Heart left ventricle (tissue), 16 donors: ENCODE results near the gene PYGB. TPM values are rescaled to one million over a fixed set of nuclear protein-coding genes. Genes with fewer than 3 reads are reported as not detected.

Experiments
- ATAC-seq, 4 donors: fragments of 200-7000 bp; cut with Tn5 transposase; one replicate each; pipeline ENCODE4 v1.9.1; 2020 to 2022; ENCODE audit warnings: moderate library complexity in 4 of 4, mild to moderate bottlenecking in 3 of 4, moderate number of reproducible peaks in 1 of 4
- DNase-seq, 5 donors: peaks; one replicate each; pipeline ENCODE4 v3.0.0-alpha.2; 2020
- H3K27ac ChIP-seq, 12 donors: fragments of 200-600 bp; sonication (generic) in 4 of 12; one replicate each; pipeline versions ENCODE4 v1.5.0 to v1.8.0; 2016 to 2022; ENCODE audit warnings: mild to moderate bottlenecking in 2 of 12
- H3K27me3 ChIP-seq, 9 donors: fragments of 200-600 bp; sonication (generic) in 2 of 9; one replicate each; pipeline versions ENCODE4 v1.5.1 to v1.8.0; 2016 to 2022; ENCODE audit warnings: mild to moderate bottlenecking in 3 of 9
- H3K36me3 ChIP-seq, 9 donors: fragments of 200-600 bp; sonication (generic) in 2 of 9; one replicate each; pipeline versions ENCODE4 v1.5.0 to v1.8.0; 2018 to 2022; ENCODE audit warnings: mild to moderate bottlenecking in 2 of 9
- H3K4me1 ChIP-seq, 12 donors: fragments of 200-600 bp; sonication (generic) in 4 of 12; one replicate each; pipeline versions ENCODE4 v1.5.0 to v1.8.0; 2016 to 2022; ENCODE audit warnings: mild to moderate bottlenecking in 3 of 12
- H3K4me3 ChIP-seq, 12 donors: fragments of 200-600 bp; sonication (generic) in 4 of 12; one replicate each; pipeline versions ENCODE4 v1.5.0 to v1.8.0; 2017 to 2022; ENCODE audit warnings: mild to moderate bottlenecking in 9 of 12, moderate library complexity in 4 of 12
- H3K9me3 ChIP-seq, 12 donors: fragments of 200-600 bp; sonication (generic) in 4 of 12; one replicate each; pipeline versions ENCODE4 v1.5.0 to v1.8.0; 2016 to 2022; ENCODE audit warnings: mild to moderate bottlenecking in 1 of 12
- POLR2A ChIP-seq, 2 donors: fragments of 450-650 bp; IDR thresholded peaks; one replicate each; pipeline ENCODE4 v1.6.1; 2017; ENCODE audit warnings: antibody characterized with exemption in 2 of 2, mild to moderate bottlenecking in 2 of 2, moderate library complexity in 2 of 2
- WGBS, 4 donors: extraction: QIAGEN DNeasy Blood & Tissue Kit in 2 of 4; methylation state at CpG; one replicate each; pipeline versions ENCODE4 v1.1.5 to v1.1.7; 2013 to 2018; 5-methylcytosine and 5-hydroxymethylcytosine counted together
- intact Hi-C, 10 donors: fragments of 100-400 bp; cut with DNase I; formaldehyde crosslinking; loops; one replicate each; pipeline versions ENCODE4 v1.11.1 to v1.14.2; 2022
- polyA plus RNA-seq, 2 donors: library from polyadenylated mRNA; stranded (reverse); fragments of 200-250 nt; gene quantifications; one replicate each; pipeline ENCODE4 v1.2.3, GENCODE V29; 2013
- total RNA-seq, 9 donors: library from RNA; depleted of rRNA in 2 of 9; stranded (reverse); fragments of >200 nt in 2 of 9; fragmentation: NEBNext Ultra II Directional in 3 of 9; extraction: Animal tissue kit (Norgen Biotek cat#: 25700) in 3 of 9; gene quantifications; one replicate each; pipeline versions ENCODE4 v1.1.0 to v1.2.4, GENCODE V29; 2016 to 2023
- TF ChIP-seq, protein P1 (sequence below), 12 donors: fragments of 200-600 bp; sonication (generic) in 4 of 12; IDR thresholded peaks; one replicate each; pipeline versions ENCODE4 v1.5.0 to v1.8.0; 2018 to 2022; ENCODE audit warnings: antibody characterized with exemption in 12 of 12, mild to moderate bottlenecking in 5 of 12
- donor health status: ischemic (EF 13 %, LVEDD 7.1; RV severe dilation, severe dysfunction).
- donor health status: healthy with polysubstance abuse.
- donor health status: DM: no; HTN: yes; CAD: no.
- donor health status: DM: no; HTN: no; CAD: no.
- donor health status: ischemic (EF 25% LVEDD 6.9; RV normal size, moderate dysfunction).
- donor health status: ischemic (EF 25% LVEDD 5.7; RV mildly dilated, moderate dysfunction).
- donor health status: healthy.
- donor health status: DM: yes; HTN: yes; CAD: no.
- donor health status: ischemic (EF 35%, LVEDD 5.7; RV mildly dilated, moderate dysfunction).
- donor health status: nonischemic (EF 11% LVEDD 7.7; RV severe dilation, severe dysfunction).
- donor health status: DM: yes; HTN: yes; CAD: no.
- donor health status: PGD.
- donor health status: ischemic (EF 29% LVEDD 5.4; RV normal size, mild dysfunction).
- donor health status: nonischemic (EF 23%, LVEDD 6.1; RV moderate dilation, normal function).

Gene PYGB
- total and polyA plus RNA-seq, 11 donors, result 144 to 450 (median 232) TPM

DNA sequence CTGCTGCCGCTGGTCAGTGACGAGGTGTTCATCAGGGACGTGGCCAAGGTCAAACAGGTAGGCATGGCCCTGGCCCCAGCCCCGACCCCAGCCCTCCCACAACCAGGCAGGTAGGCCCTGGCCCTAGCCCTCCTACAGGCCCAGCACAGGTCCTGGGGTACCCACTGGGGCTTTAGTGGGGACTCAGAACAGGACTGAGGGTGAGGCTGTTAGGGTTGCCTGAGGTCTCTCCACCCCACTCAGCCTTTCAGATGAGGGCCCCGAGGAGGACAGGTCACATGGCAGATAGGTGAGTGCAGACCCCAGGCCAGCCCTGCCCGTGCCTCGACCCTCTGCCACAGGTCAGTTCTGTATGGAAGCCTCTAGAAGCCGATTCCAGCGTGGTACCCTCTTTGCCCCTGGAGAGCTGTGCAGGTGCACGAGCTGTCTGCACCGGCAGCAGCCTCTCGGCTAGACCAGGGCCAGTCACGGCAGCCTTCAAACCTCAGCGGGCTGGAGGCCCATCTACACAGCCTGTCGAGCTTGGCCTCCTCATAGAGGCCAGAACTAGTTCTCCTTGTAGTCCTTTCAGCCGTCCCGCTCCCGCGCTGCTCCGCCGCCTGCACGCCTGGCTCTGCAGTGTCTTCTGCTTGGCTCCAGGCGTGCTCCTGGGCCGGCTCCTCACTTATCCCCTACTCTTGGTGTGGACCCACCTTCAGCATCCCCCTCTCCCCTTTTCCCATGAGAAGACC, 35.5 kb downstream of the PYGB start:
- DNase-seq, result peak in 4 of 5 donors; percentile 18 to 56 (median 22)
- Histone ChIP-seq H3K27me3 (no peaks in the 10 kb centered on the region), H3K4me3 (no peak overlapping the region), H3K36me3 (peaks cover 3 to 100% (median 99%) of the 10 kb centered on the region in 9 donors), H3K27ac (no peak overlapping the region), H3K9me3 (no peaks in the 10 kb centered on the region), H3K4me1 (peaks cover 0 to 1% (median 0%) of the 10 kb centered on the region in 12 donors)
- no peak for ATAC-seq
- intact Hi-C loops, result no loop called here
- 84 to 93% (median 90%) methylated on average over 11 to 24 of the region's 24 CpGs for WGBS, 4 donors
- TF ChIP-seq, protein P1, sequence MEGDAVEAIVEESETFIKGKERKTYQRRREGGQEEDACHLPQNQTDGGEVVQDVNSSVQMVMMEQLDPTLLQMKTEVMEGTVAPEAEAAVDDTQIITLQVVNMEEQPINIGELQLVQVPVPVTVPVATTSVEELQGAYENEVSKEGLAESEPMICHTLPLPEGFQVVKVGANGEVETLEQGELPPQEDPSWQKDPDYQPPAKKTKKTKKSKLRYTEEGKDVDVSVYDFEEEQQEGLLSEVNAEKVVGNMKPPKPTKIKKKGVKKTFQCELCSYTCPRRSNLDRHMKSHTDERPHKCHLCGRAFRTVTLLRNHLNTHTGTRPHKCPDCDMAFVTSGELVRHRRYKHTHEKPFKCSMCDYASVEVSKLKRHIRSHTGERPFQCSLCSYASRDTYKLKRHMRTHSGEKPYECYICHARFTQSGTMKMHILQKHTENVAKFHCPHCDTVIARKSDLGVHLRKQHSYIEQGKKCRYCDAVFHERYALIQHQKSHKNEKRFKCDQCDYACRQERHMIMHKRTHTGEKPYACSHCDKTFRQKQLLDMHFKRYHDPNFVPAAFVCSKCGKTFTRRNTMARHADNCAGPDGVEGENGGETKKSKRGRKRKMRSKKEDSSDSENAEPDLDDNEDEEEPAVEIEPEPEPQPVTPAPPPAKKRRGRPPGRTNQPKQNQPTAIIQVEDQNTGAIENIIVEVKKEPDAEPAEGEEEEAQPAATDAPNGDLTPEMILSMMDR (IDR thresholded peaks at IDR 0.05), result no peak
- no peak for TF ChIP-seq POLR2A (IDR thresholded peaks at IDR 0.05)

DNA sequence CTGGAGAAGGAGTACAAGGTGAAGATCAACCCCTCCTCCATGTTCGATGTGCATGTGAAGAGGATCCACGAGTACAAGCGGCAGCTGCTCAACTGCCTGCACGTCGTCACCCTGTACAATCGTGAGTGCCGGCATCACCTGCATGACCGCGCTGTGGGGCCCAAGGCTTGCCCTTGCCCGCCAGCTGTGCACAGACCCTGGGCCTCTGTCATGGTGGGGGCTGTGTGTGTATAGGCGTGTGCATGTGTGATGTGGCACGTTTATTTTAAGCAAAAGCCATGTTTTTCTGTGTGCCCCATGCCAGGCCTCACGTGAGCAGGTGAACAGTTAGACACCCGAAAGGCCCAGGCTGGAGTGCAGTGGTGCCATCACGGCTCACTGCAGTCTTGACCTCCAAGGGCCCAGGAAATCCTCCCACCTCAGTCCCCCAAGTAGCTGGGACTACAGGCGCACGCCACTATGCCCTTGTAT, 36.3 kb downstream of the PYGB start:
- peaks cover 3 to 100% (median 99%) of the 10 kb centered on the region in 9 donors for H3K36me3 ChIP-seq
- WGBS, 4 donors, result 80 to 85% (median 83%) methylated on average over 17 of the region's 17 CpGs
- peak in 4 of 5 donors; percentile 8 to 20 (median 16) for DNase-seq

DNA sequence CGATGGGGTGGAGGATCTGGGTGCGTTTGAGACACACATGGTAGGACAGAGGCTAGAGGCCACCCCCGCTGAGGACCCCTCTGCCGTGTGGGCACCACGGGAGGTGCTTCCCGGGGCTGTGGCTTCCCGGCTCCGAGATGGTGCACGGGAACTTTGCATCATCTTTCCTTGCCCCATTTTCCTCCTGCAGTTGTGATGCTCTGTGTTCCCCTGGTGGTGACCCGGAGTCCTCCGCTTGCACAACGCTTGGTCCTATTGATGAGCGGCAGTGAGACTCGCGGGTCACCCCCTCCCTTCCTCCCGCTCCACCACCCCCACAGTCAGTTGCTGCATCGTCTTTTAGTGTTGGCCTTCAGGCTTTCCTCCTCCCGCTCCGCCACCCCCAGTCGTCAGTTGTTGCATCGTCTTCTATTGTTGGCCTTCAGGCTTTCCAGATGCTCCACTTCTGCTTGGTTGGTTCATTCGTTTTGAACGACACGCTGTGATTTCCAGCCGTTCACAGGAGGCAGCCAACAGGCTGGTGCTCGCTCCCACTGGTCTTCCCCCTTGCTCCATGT, 37.3 kb downstream of the PYGB start:
- Histone ChIP-seq H3K4me1 (peaks cover 0 to 5% (median 0%) of the 10 kb centered on the region in 12 donors), H3K9me3 (no peaks in the 10 kb centered on the region), H3K4me3 (no peak overlapping the region), H3K36me3 (peaks cover 3 to 100% (median 97%) of the 10 kb centered on the region in 9 donors), H3K27ac (no peak overlapping the region), H3K27me3 (no peaks in the 10 kb centered on the region)
- TF ChIP-seq POLR2A (IDR thresholded peaks at IDR 0.05), result no peak
- TF ChIP-seq, protein P1 (IDR thresholded peaks at IDR 0.05), result no peak
- peak in 4 of 5 donors; percentile 12 to 40 (median 16) for DNase-seq
- intact Hi-C loops, result no loop called here
- 76 to 78% (median 77%) methylated on average over 25 to 26 of the region's 26 CpGs for WGBS, 4 donors
- no peak for ATAC-seq

More for the DNA sequence above, 36.3 kb downstream of the PYGB start:
- intact Hi-C loops, result no loop called here
- Histone ChIP-seq H3K4me1 (no peaks in the 10 kb centered on the region), H3K4me3 (no peak overlapping the region), H3K27ac (no peak overlapping the region), H3K27me3 (no peaks in the 10 kb centered on the region), H3K9me3 (no peaks in the 10 kb centered on the region)
- ATAC-seq, result no peak
- TF ChIP-seq, protein P1 (IDR thresholded peaks at IDR 0.05), result no peak
- TF ChIP-seq POLR2A (IDR thresholded peaks at IDR 0.05), result no peak
